ENCODE results near the gene CSKMT.
"Not testable (repeated sequence)": the region's sequence is repeated elsewhere in the genome, so short reads cannot be mapped to it uniquely, and the experiment has no call there.

The CSKMT gene

GRCh38 chr11:62689421-62690183, 24.5 kb downstream of the CSKMT start, which contains the start of gene LRRN4CL:
Gene LRRN4CL, minus strand, starts transcription at chr11:62689530. Its CDS starts 1,022 bp downstream, at chr11:62688508.
- DNase-seq, result no peak

GRCh38 chr11:62693624-62694023, 28.5 kb downstream of the CSKMT start:
- DNase-seq, result not testable (repeated sequence)

GRCh38 chr11:62694455-62695167, 29.5 kb downstream of the CSKMT start:
- DNase-seq, result peak; percentile 51

GRCh38 chr11:62702246-62702645, 37.1 kb downstream of the CSKMT start:
- no peak for DNase-seq

- DNase-seq, result not testable (repeated sequence)
Measured at GRCh38 chr11:62703921-62704320, 38.8 kb downstream of the CSKMT start.

- DNase-seq, result no peak
Measured at GRCh38 chr11:62705413-62705812, 40.3 kb downstream of the CSKMT start.

GRCh38 chr11:62705880-62706849, 41.1 kb downstream of the CSKMT start:
- DNase-seq, result peak; percentile 92

- no peak for DNase-seq
Measured at GRCh38 chr11:62706850-62707247, 41.7 kb downstream of the CSKMT start.

GRCh38 chr11:62707277-62707861, 42.3 kb downstream of the CSKMT start, which contains the start of the genes BSCL2 and GNG3:
Gene BSCL2, minus strand, starts transcription at chr11:62707424. Its CDS starts 229 bp downstream, at chr11:62707195.
Gene GNG3, plus strand, starts transcription at chr11:62707676. Its CDS starts 620 bp downstream, at chr11:62708296.
- DNase-seq, result no peak

GRCh38 chr11:62708392-62708791, 43.3 kb downstream of the CSKMT start:
- DNase-seq, result no peak

- DNase-seq, result no peak
Measured at GRCh38 chr11:62708793-62709192, 43.7 kb downstream of the CSKMT start.

GRCh38 chr11:62709247-62710000, 44.3 kb downstream of the CSKMT start:
- peak; percentile 98 for DNase-seq

- no peak for DNase-seq
Measured at GRCh38 chr11:62710001-62710345, 44.9 kb downstream of the CSKMT start.

- no peak for DNase-seq
Measured at GRCh38 chr11:62712276-62712812, 47.2 kb downstream of the CSKMT start.

GRCh38 chr11:62712861-62713260, 47.7 kb downstream of the CSKMT start:
- no peak for DNase-seq

GRCh38 chr11:62713343-62713742, 48.2 kb downstream of the CSKMT start:
- DNase-seq, result no peak

- DNase-seq, result no peak
Measured at GRCh38 chr11:62715150-62716130, 50.3 kb downstream of the CSKMT start.

GRCh38 chr11:62716206-62716605, 51.1 kb downstream of the CSKMT start:
- no peak for DNase-seq

- DNase-seq, result no peak
Measured at GRCh38 chr11:62716816-62717215, 51.7 kb downstream of the CSKMT start.
